ENCODE results near the gene RALGDS.
A peak's percentile ranks its signal among the peaks of the same experiment; 100 is the strongest.
"Not testable (repeated sequence)": the region's sequence is repeated elsewhere in the genome, so short reads cannot be mapped to it uniquely, and the experiment has no call there.

The RALGDS gene

GRCh38 chr9:133103987-133104505 lies 17.0 kb downstream of the RALGDS start:
- no peak for DNase-seq

GRCh38 chr9:133103183-133103986 lies 17.7 kb downstream of the RALGDS start:
- peak; percentile 73 for DNase-seq

DNA sequence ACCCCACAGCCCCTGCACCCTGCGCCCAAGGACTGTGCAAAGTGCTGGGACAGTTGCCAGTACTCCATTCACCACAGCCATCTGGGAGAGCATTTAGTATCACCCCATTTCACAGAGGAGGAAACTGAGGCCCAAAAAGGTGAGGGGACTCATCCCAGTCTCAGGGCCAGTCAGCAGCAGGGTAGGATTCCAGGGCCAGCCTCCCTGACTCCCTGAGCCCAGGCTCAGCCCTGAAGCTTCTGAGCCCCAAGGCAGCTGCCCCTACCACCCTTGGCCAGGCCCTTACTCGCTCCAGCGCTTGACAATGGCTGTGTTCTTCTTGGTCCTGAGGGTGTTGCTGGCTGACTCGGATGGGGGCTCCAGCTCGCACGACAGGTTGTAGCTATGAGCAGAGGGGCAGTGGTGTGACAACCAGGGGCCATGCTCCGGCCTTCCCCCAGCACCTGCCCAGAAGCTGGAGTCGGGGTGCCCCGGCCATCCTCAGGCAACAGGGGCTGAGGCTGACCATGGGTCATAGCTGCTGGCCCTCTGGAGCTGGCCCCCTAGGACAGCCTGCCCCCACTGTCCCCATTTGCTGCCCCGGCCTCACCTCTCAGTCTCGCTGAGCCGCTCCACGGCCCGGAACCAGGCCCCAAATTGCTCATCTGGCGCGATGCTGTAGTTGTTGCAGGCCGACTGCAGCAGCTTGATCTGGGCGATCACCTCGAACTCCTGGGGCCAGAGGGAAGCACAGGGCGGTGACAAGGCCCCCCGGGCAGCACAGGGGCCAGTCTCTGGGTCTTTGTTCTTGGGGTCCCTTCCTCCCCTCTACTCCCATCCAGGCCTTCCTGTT lies 18.6 kb downstream of the RALGDS start:
- DNase-seq: no peak

DNA sequence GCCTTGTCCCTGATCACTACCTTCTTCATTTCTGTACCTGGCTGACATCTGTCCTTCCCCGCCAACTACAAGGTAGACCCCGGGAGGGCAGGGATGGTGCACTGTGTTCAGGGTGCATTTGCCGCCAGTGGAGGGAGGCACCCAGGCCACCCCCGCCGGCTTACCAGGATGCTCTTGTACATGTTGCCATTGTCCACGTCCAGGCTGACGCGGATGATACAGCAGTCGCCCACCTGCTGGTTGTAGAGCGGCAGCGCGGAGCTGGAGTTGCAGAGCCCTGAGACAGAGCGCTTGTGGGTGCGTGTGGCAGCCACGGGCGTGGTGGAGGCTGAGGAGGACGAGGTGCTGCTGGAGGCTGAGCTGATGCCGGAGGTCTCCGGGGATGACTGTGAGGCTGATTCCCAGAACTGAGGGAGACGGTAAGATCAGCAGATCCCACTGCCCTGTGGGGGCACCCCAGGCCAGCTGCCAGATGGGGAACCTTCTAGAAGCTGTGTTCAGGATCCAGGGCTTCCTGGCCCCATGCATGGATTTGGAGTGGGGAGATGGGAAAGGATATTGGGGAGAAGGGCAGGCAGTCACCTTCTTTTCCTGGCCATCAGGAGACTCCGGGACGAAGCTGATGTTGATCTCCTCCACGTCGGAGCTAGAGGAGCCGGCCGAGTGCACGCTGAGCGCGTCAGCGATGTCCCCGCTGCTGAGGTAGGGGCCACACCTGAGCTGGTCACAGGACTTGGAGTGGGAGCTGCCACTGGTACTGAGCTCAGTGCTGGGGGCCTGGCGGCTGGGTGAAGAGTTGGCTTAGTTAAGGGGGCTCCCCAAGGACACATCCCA lies 19.5 kb downstream of the RALGDS start:
- no peak for DNase-seq

DNA sequence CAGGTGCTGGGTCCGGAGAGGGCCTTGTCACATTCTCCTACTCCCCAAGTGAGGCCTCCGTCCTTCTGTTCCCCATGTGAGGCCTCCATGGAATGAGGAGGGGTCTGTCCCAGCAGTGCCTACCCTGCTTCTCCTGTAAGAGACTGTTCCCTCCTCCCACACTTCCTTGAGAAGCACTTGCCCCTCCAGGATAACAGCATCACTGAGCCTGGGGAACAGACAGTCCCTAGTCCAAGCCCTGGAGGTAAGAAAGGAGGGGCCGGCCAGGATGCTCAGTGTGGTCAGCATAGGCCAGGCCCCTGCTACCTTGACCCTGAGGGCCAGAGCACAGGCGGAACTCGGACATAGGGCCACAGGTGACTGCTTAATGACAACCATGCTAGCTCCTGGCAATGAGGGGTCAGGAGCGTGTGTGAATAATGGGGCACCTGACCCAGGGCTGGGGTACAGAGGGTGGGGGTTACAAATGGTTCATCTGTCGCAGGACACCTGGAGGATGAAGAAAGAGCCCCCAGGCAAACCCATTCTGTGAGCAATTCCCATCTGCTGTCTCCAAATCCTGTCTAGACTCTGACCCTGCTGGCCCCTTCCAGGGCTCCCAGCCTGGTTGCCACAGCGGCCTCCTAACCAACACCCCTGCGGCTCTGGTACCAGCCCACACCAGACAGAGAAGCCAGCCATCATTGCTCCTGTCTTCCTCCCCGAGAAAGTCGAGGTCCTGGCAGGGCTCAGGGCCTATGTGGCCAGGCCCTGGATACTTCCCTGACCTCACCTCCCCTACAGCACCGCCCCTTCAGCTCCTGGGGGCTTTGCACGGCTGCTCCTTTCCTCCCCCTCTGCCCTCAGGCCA lies 20.3 kb downstream of the RALGDS start:
- no peak for DNase-seq

GRCh38 chr9:133099726-133100505 lies 21.1 kb downstream of the RALGDS start:
- no peak for DNase-seq

DNA sequence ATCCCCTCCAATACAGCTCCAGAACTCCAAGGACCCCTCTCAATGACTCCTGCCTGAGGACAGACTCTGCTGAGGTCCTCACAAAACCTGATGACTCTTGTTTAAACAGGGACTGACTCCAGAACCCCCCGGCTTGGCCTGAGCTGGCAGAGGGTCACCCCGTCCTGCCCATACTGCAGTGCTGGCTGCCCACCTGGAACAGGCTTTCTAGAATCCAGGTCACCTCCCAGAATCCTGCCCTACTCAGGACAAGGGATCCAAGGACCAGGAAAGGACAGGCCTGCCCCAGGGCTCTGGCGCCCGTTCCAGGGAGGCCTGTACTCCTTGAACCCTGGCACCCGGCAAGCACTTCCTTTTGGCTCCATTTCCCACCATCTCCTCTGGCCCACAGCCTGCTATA lies 22.2 kb downstream of the RALGDS start:
- no peak for DNase-seq

- no peak for DNase-seq
These were observed 22.8 kb downstream of the RALGDS start for GRCh38 chr9:133098104-133098754.

DNA sequence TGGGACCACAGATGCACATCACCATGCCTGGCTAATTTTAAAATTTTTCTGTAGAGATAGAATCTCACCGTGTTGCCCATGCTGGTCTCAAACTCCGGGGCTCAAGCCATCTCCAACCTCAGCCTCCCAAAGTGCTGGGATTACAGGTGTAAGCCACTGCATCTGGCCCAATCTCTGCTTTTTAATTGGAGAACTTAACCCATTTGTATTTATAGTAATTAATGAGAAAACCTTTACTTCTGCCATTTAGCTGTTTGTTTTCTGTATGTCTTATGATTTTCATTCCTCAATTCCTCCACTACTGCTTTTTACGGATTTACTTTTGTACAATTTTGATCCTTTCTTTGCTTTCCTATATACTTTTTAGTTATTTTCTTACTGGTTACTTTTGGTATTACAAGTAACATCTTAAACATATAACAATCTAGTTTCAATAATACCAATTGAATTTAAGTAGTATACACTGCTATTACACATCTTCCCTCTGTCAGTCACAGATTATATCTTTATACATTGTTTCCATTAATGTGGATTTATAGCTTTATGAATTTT lies 26.1 kb downstream of the RALGDS start:
- no peak for DNase-seq

- DNase-seq: not testable (repeated sequence)
These were observed 26.7 kb downstream of the RALGDS start for GRCh38 chr9:133094351-133094750.

DNA sequence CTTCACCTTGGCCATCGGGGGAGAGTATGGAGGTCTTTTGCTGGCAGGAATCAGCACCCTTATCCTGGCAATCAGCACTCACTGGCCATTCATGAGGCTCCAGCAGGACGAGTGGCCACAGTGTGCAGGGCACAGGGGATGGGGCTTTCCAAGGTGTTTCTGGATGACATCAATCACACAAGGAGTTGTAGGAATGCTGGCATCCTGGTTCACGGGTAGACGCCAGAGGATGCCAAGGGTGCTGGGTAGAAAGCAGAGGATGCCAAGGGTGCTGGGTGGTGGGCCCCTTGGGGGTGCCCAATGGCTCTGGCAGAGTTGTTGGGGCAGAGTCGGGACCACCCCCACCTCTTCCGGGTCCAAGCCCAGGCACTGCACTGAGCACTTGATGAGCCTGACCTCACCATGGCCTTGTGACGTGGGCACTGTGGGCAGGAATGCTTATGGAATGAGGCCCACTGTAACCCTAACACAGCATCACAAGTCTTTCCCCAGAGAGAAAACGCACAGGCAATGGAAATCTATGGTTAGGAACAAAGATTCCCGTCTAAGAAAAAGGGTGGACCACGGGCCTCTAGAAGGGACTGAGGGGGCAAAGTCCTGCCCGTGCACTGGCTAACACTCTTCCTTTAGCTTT lies 30.2 kb downstream of the RALGDS start:
- DNase-seq: no peak

- no peak for DNase-seq
These were observed 30.9 kb downstream of the RALGDS start for GRCh38 chr9:133090187-133090586.

DNA sequence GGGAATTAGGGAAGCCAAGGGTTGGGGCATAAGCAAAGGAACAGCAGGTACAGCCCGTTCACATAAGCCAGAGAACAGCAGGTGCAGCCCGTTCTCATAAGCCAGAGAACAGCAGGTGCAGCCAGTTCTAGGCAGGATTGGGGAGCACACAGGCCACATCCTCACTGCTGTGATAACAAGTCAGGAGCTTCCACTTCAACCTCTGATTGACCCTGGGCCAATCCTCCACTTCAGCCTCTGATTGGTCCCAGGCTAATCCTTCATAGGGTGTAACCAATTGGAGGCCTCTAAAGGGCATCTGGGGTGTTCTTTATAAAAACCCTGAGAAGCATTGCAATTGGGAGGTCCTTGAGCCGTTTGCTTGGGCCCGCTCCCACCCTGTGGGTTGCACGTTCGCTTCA lies 31.8 kb downstream of the RALGDS start:
- peak; percentile 91 for DNase-seq

DNA sequence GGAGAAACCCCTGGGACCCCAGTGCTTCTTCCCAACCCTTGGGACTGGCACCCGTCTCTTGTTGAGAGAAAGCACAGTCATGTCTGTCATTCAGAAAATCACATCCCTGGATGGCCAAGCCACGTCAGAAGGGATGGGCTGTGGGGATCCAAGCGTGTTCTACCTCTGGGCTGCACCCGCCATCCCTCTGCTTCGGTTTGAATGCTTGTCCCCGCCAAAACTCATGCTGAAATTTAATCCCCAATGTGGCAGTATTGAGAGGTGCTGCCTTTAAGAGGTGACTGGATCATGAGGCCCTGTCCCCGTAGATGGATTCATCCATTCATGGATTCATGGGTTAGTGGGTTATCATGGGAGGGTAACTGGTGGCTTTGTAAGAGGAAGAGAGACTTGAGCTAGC lies 32.3 kb downstream of the RALGDS start:
- no peak for DNase-seq

GRCh38 chr9:133088146-133088750 lies 32.8 kb downstream of the RALGDS start:
- no peak for DNase-seq

GRCh38 chr9:133087429-133088145 lies 33.5 kb downstream of the RALGDS start:
- no peak for DNase-seq

DNA sequence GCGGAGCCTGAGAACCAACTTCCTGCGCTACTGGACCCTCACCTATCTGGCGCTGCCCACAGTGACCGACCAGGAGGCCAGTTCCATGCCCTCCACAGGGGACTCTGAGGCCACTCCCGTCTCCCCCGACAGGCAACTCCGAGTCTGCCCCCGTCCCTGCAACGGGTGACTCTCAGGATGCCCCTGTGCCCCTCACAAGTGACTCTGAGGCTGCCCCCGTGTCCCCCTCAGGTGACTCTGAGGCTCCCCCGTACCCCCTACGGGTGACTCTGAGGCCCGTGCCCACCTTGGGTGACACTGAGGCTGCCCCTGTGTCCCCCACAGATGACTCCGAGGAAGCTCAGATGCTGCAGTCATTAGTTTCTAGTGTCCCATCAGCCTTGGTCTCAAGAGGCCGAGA lies 34.1 kb downstream of the RALGDS start:
- DNase-seq: no peak

- DNase-seq: not testable (repeated sequence)
These were observed 34.7 kb downstream of the RALGDS start for GRCh38 chr9:133086212-133086860.

Measured in DMS53 (cell line).